A549 (cell line): ENCODE measurements around the gene IGHMBP2.

Experiments
- EP300 ChIP-seq, 2 experiments: fragments of >200 bp; sonication (Bioruptor Twin); formaldehyde crosslinking; IDR thresholded peaks; 2 replicates in 1 of 2; 3 replicates in 1 of 2; pipeline ENCODE4 v1.6.1; 2016 to 2017
- ESRRA ChIP-seq: fragments of 150-350 bp; IDR thresholded peaks from 2 replicates; pipeline ENCODE4 v1.6.1; 2014; ENCODE audit warnings: mild to moderate bottlenecking, low read length, borderline replicate concordance
- FOXS1 ChIP-seq: fragments of 250-450 bp; sonication (Bioruptor Pico); IDR thresholded peaks from 2 replicates; pipeline ENCODE4 v1.5.0; 2020; ENCODE audit warnings: mild to moderate bottlenecking, moderate library complexity
- HDAC2 ChIP-seq: fragments of 200-600 bp; sonication (generic); IDR thresholded peaks from 2 replicates; pipeline ENCODE4 v1.6.1; 2016
- JUN ChIP-seq, 2 experiments: fragments of >200 bp; sonication (Bioruptor Twin); formaldehyde crosslinking; IDR thresholded peaks; 2 replicates in 1 of 2; 3 replicates in 1 of 2; pipeline ENCODE4 v1.6.1; 2016 to 2017
- KDM5A ChIP-seq: fragments of 200-600 bp; sonication (generic); IDR thresholded peaks from 2 replicates; pipeline ENCODE4 v1.6.1; 2016; ENCODE audit warnings: antibody characterized with exemption, mild to moderate bottlenecking
- PHF8 ChIP-seq: fragments of 200-600 bp; sonication (generic); IDR thresholded peaks from 2 replicates; pipeline ENCODE4 v1.6.1; 2016; ENCODE audit warnings: low read depth, mild to moderate bottlenecking, antibody characterized with exemption, moderate library complexity, borderline replicate concordance
- POLR2A ChIP-seq: IDR thresholded peaks from 2 replicates; pipeline ENCODE4 v1.6.1; 2012; ENCODE audit warnings: mild to moderate bottlenecking, low read length
- RCOR1 ChIP-seq: fragments of 150-350 bp; IDR thresholded peaks from 2 replicates; pipeline ENCODE4 v1.6.1; 2014; ENCODE audit warnings: antibody characterized with exemption, low read length, low read depth
- TF ChIP-seq, protein P1 (sequence below): IDR thresholded peaks from 2 replicates; pipeline ENCODE4 v1.6.1; 2012
- TF ChIP-seq, protein P2 (sequence below): fragments of >200 bp; sonication (Bioruptor Twin); formaldehyde crosslinking; IDR thresholded peaks from 3 replicates; pipeline ENCODE4 v1.5.1; 2016
- TF ChIP-seq, protein P3 (sequence below): fragments of 450-650 bp; IDR thresholded peaks from 2 replicates; pipeline ENCODE4 v1.6.1; 2014; ENCODE audit warnings: antibody characterized with exemption

DNA sequence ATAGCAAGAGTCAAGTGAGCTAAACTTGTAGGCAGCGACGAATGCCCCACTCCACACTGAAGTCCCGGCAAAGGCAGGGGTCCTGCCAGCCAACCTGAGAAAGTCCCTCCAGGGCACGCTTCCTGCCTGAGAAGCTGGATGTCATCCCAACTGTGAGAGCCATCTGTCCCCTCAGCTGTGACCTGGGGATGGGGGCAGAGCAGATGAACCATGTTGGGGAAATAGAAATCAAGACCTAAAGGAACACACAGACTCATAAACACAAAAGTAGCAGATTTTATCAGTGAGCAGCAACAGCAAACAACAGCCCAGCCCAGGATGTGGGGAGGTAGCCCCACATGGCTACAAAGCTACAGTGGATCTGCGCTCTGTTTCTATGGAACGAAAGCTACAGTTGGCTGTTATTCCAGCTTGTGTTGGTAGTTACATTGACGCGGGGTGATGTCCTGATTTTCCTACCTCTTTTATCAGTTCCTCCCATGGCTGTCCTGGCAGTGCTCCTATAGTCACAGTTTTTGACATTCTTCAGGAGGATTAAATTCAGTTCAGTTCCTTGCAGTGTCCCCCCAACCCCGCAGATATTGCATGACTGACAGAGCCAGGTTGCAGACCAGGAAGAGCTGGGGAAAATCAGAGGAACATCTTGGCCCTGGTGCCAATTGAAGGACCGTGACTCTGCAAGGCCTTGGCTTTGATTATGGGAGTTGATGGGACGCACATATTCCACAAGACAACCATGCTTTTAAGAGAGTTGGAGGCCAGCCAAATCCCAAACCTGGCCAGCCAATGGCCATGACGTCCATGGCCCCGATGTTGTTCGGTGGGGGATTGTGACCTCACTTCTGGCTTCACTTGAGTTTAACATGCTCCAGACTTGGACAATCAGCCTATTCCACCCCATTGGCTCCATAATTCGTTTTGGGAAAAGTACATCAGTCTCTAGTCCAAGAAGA, 62.5 kb downstream of the IGHMBP2 start:
- TF ChIP-seq, protein P1, sequence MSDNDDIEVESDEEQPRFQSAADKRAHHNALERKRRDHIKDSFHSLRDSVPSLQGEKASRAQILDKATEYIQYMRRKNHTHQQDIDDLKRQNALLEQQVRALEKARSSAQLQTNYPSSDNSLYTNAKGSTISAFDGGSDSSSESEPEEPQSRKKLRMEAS = no peak
- TF ChIP-seq POLR2A (no peak), HDAC2 (no peak), KDM5A (no peak), PHF8 (no peak), JUN (IDR thresholded peaks at IDR 0.05) (no peak), RCOR1 (no peak), EP300 (IDR thresholded peaks at IDR 0.05) (no peak), FOXS1 (CRISPR knock-in tag) (no peak), ESRRA (no peak)
- TF ChIP-seq, protein P2, sequence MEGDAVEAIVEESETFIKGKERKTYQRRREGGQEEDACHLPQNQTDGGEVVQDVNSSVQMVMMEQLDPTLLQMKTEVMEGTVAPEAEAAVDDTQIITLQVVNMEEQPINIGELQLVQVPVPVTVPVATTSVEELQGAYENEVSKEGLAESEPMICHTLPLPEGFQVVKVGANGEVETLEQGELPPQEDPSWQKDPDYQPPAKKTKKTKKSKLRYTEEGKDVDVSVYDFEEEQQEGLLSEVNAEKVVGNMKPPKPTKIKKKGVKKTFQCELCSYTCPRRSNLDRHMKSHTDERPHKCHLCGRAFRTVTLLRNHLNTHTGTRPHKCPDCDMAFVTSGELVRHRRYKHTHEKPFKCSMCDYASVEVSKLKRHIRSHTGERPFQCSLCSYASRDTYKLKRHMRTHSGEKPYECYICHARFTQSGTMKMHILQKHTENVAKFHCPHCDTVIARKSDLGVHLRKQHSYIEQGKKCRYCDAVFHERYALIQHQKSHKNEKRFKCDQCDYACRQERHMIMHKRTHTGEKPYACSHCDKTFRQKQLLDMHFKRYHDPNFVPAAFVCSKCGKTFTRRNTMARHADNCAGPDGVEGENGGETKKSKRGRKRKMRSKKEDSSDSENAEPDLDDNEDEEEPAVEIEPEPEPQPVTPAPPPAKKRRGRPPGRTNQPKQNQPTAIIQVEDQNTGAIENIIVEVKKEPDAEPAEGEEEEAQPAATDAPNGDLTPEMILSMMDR = no peak
- TF ChIP-seq, protein P3, sequence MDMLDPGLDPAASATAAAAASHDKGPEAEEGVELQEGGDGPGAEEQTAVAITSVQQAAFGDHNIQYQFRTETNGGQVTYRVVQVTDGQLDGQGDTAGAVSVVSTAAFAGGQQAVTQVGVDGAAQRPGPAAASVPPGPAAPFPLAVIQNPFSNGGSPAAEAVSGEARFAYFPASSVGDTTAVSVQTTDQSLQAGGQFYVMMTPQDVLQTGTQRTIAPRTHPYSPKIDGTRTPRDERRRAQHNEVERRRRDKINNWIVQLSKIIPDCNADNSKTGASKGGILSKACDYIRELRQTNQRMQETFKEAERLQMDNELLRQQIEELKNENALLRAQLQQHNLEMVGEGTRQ = no peak
